ENCODE results near the gene DNAH2. TPM values are rescaled to one million over a fixed set of nuclear protein-coding genes. Genes with fewer than 3 reads are reported as not detected.

Gene DNAH2
- total and polyA plus RNA-seq, 8 donors: under 0.01 to 8.0 (median 0.24) TPM; not detected in 2

GRCh38 chr17:7838090-7839075, 120.8 kb downstream of the DNAH2 start:
- peak overlapping the region; percentile 25 to 76 (median 50) for H3K4me3 ChIP-seq
- H3K27me3 ChIP-seq: no peaks in the 10 kb centered on the region
- peaks cover 39 to 76% (median 67%) of the 10 kb centered on the region in 4 donors for H3K4me1 ChIP-seq
- peak overlapping the region; percentile 25 to 100 (median 99) for H3K27ac ChIP-seq
- intact Hi-C loops (cut with DNase I; ENCODE audit: low total_unique reads): no loop called here
- peak in 1 of 2 donors; percentile 87 for DNase-seq
- TF ChIP-seq EP300 (IDR thresholded peaks at IDR 0.05): no peak
- no peak for TF ChIP-seq POLR2A (IDR thresholded peaks at IDR 0.05)
- TF ChIP-seq, protein P1, sequence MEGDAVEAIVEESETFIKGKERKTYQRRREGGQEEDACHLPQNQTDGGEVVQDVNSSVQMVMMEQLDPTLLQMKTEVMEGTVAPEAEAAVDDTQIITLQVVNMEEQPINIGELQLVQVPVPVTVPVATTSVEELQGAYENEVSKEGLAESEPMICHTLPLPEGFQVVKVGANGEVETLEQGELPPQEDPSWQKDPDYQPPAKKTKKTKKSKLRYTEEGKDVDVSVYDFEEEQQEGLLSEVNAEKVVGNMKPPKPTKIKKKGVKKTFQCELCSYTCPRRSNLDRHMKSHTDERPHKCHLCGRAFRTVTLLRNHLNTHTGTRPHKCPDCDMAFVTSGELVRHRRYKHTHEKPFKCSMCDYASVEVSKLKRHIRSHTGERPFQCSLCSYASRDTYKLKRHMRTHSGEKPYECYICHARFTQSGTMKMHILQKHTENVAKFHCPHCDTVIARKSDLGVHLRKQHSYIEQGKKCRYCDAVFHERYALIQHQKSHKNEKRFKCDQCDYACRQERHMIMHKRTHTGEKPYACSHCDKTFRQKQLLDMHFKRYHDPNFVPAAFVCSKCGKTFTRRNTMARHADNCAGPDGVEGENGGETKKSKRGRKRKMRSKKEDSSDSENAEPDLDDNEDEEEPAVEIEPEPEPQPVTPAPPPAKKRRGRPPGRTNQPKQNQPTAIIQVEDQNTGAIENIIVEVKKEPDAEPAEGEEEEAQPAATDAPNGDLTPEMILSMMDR (IDR thresholded peaks at IDR 0.05): no peak
- TF ChIP-seq POLR2AphosphoS5 (IDR thresholded peaks at IDR 0.05): no peak
- no peaks in the 10 kb centered on the region for H3K9me3 ChIP-seq
- 15 to 22% (median 20%) methylated on average over 8 to 12 of the region's 12 CpGs for WGBS, 5 donors
- H3K36me3 ChIP-seq: peaks cover 0 to 13% (median 8%) of the 10 kb centered on the region in 4 donors

DNA sequence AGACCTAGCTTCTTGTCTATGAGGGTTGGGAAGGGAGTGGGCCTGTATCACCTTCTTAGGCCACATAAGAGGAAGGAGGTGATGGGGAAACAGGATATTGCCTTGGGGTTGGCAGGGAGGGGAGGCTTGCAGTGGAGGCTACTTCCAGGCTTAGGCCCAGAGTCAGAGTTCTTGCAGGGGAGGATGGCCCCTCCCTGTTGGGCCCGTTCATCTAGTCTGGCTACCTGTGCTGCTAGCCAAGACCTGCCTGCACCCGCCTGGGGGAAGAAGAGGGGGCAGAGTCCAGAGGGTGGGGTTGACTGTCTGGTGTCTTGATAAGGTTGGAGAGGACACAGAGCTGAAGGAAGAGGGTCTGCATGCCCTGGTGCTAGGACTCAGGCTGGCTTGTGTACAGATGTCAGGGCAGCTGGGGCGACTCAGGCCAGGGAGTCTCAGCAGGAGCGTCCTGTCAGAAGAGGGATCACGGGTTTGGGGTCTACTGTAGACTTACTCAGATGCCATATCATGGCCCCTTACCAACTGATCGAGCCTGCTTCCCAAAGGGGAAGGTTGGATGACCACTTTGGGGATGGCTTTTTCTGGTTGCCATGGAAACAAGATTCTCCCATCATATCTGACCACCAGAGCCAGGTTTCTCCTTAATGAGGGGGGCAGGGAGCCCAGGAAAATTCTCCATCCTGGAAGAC, 121.8 kb downstream of the DNAH2 start:
- intact Hi-C loops (cut with DNase I; ENCODE audit: low total_unique reads): no loop called here
- Histone ChIP-seq H3K4me3 (peak overlapping the region in 2 of 4 donors; percentile 27 to 72), H3K9me3 (no peaks in the 10 kb centered on the region), H3K27me3 (no peaks in the 10 kb centered on the region), H3K4me1 (peaks cover 39 to 76% (median 67%) of the 10 kb centered on the region in 4 donors), H3K36me3 (peaks cover 0 to 13% (median 8%) of the 10 kb centered on the region in 4 donors), H3K27ac (peak overlapping the region in 4 of 5 donors; percentile 96 to 100 (median 99))
- TF ChIP-seq EP300 (IDR thresholded peaks at IDR 0.05) (no peak), POLR2AphosphoS5 (IDR thresholded peaks at IDR 0.05) (no peak), POLR2A (IDR thresholded peaks at IDR 0.05) (no peak)
- TF ChIP-seq, protein P1 (IDR thresholded peaks at IDR 0.05): no peak
- 49 to 61% (median 53%) methylated on average over 3 to 6 of the region's 6 CpGs for WGBS, 5 donors
- DNase-seq: no peak

GRCh38 chr17:7839876-7840261, 122.3 kb downstream of the DNAH2 start:
- peak in 1 of 2 donors; percentile 54 for DNase-seq
- no peak for TF ChIP-seq POLR2AphosphoS5 (IDR thresholded peaks at IDR 0.05)
- TF ChIP-seq, protein P1 (IDR thresholded peaks at IDR 0.05): no peak
- no peak for TF ChIP-seq EP300 (IDR thresholded peaks at IDR 0.05)
- no peak for TF ChIP-seq POLR2A (IDR thresholded peaks at IDR 0.05)
- 23 to 55% (median 49%) methylated on average over 2 of the region's 2 CpGs for WGBS, 5 donors
- Histone ChIP-seq H3K9me3 (no peaks in the 10 kb centered on the region), H3K36me3 (peaks cover 0 to 13% (median 8%) of the 10 kb centered on the region in 4 donors), H3K4me1 (peaks cover 39 to 76% (median 67%) of the 10 kb centered on the region in 4 donors), H3K4me3 (peak overlapping the region in 2 of 4 donors; percentile 3 to 27), H3K27me3 (no peaks in the 10 kb centered on the region), H3K27ac (peak overlapping the region in 4 of 5 donors; percentile 96 to 100 (median 99))
- intact Hi-C loops (cut with DNase I; ENCODE audit: low total_unique reads): no loop called here

DNA sequence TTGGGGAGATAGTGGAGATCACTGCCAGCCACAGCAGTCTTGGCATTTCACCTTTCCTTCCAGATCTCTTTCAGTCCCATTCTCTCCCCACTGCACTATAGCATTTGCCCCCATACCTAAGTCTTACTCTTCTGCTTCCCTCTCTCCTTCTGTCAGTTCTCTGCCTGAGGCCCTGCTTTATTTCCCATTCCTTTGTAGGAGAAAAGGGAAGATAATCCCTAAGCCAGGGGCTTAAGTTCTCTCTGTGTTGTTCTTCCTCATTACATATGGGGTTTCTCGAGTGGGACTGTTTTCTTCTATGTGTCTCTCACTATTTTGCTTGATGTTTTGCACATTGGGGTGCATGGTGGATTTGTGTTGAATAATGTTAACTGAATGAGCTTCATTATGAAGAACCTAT, 122.9 kb downstream of the DNAH2 start:
- H3K4me3 ChIP-seq: peak overlapping the region in 1 of 4 donors; percentile 66
- H3K9me3 ChIP-seq: no peaks in the 10 kb centered on the region
- H3K4me1 ChIP-seq: peaks cover 45 to 82% (median 72%) of the 10 kb centered on the region in 4 donors
- peaks cover 0 to 15% (median 13%) of the 10 kb centered on the region in 4 donors for H3K36me3 ChIP-seq
- H3K27me3 ChIP-seq: no peaks in the 10 kb centered on the region
- TF ChIP-seq POLR2AphosphoS5 (IDR thresholded peaks at IDR 0.05) (no peak), EP300 (IDR thresholded peaks at IDR 0.05) (no peak), POLR2A (IDR thresholded peaks at IDR 0.05) (no peak)
- TF ChIP-seq, protein P1 (IDR thresholded peaks at IDR 0.05): no peak
- WGBS, 5 donors: 43 to 61% (median 53%) methylated on average over 1 of the region's 1 CpG
- intact Hi-C loops (cut with DNase I; ENCODE audit: low total_unique reads): no loop called here
- H3K27ac ChIP-seq: peak overlapping the region in 4 of 5 donors; percentile 96 to 100 (median 99)
- no peak for DNase-seq
